Activated CD8-positive, alpha-beta memory T cell treated with anti-CD3 and anti-CD28 coated beads for 1 hour (primary cell): ENCODE measurements around the gene SERTAD3.
"Not testable (repeated sequence)": the region's sequence is repeated elsewhere in the genome, so short reads cannot be mapped to it uniquely, and the experiment has no call there.

Source experiments
- DNase-seq, 2 donors: peaks; one replicate each; pipeline ENCODE4 v3.0.0-alpha.2; 2020; ENCODE audit warnings: low read depth in 1 of 2; ENCODE audit errors: extremely low read depth in 1 of 2

SERTAD3 gene

GRCh38 chr19:40428197-40428596 is 15.9 kb downstream of the SERTAD3 start:
- DNase-seq, result not testable (repeated sequence)

GRCh38 chr19:40425450-40426287 is 18.5 kb downstream of the SERTAD3 start, which contains the start of gene SERTAD1:
SERTAD1 (minus strand) TSS chr19:40425992; CDS start chr19:40423546, 2,446 bp downstream.
- DNase-seq, result peak; percentile 100

GRCh38 chr19:40424637-40425449 is 19.3 kb downstream of the SERTAD3 start:
- no peak for DNase-seq

- DNase-seq, result no peak
Measured at GRCh38 chr19:40423938-40424337, 20.2 kb downstream of the SERTAD3 start.

GRCh38 chr19:40422748-40423566 is 21.2 kb downstream of the SERTAD3 start:
- DNase-seq, result no peak

GRCh38 chr19:40421993-40422747 is 22.0 kb downstream of the SERTAD3 start:
- no peak for DNase-seq

GRCh38 chr19:40420766-40421765 is 23.1 kb downstream of the SERTAD3 start:
- DNase-seq, result peak in 1 of 2 donors; percentile 60

GRCh38 chr19:40420451-40420765 is 23.7 kb downstream of the SERTAD3 start:
- no peak for DNase-seq

- DNase-seq, result no peak
Measured at GRCh38 chr19:40419780-40420179, 24.4 kb downstream of the SERTAD3 start.

GRCh38 chr19:40419066-40419612 is 25.0 kb downstream of the SERTAD3 start:
- DNase-seq, result no peak

- no peak for DNase-seq
Measured at GRCh38 chr19:40418040-40418439, 26.1 kb downstream of the SERTAD3 start.

- no peak for DNase-seq
Measured at GRCh38 chr19:40417643-40417981, 26.5 kb downstream of the SERTAD3 start.

- DNase-seq, result no peak
Measured at GRCh38 chr19:40416918-40417642, 27.1 kb downstream of the SERTAD3 start.

GRCh38 chr19:40415768-40416167 is 28.4 kb downstream of the SERTAD3 start:
- no peak for DNase-seq

- DNase-seq, result no peak
Measured at GRCh38 chr19:40414542-40415535, 29.3 kb downstream of the SERTAD3 start.

GRCh38 chr19:40413291-40413845 is 30.8 kb downstream of the SERTAD3 start, which contains the start of gene PRX:
PRX (minus strand) TSS chr19:40413378; CDS start chr19:40407932, 5,446 bp downstream.
- no peak for DNase-seq

GRCh38 chr19:40412866-40413265 is 31.3 kb downstream of the SERTAD3 start:
- DNase-seq, result no peak
